MM.1S (cell line): ENCODE results near the gene FAM20C.

ENCODE experiments used
- DNase-seq: peaks from one replicate; pipeline ENCODE4 v3.0.0-alpha.2; 2015
- H2AFZ ChIP-seq: fragments of 300-600 bp; sonication (generic); 2 replicates; pipeline ENCODE4 v1.6.0; 2016; ENCODE audit warnings: antibody characterized with exemption, low read length
- H3F3A ChIP-seq: fragments of 300-600 bp; sonication (generic); 2 replicates; pipeline ENCODE4 v1.6.1; 2016; ENCODE audit warnings: mild to moderate bottlenecking, antibody characterized with exemption, low read length, moderate library complexity, mixed read lengths; ENCODE audit not compliant: insufficient read depth
- H3K27ac ChIP-seq: fragments of 300-600 bp; sonication (generic); 2 replicates; pipeline ENCODE4 v1.5.1; 2016; ENCODE audit warnings: mild to moderate bottlenecking, low read length
- H3K27me3 ChIP-seq: fragments of 300-600 bp; sonication (generic); replicated peaks from 2 replicates; pipeline ENCODE4 v1.6.0; 2016; ENCODE audit warnings: low read length; ENCODE audit not compliant: insufficient read depth
- H3K36me3 ChIP-seq: fragments of 300-600 bp; sonication (generic); replicated peaks from 2 replicates; pipeline ENCODE4 v1.6.1; 2016; ENCODE audit warnings: mild to moderate bottlenecking, low read length, mixed read lengths; ENCODE audit not compliant: insufficient read depth
- H3K4me1 ChIP-seq: fragments of 300-600 bp; sonication (generic); 2 replicates; pipeline ENCODE4 v1.6.1; 2016; ENCODE audit warnings: low read length, mixed read lengths
- H3K4me2 ChIP-seq: fragments of 300-600 bp; sonication (generic); 2 replicates; pipeline ENCODE4 v1.6.0; 2016; ENCODE audit warnings: low read depth, low read length
- H3K4me3 ChIP-seq: fragments of 300-600 bp; sonication (generic); 2 replicates; pipeline ENCODE4 v1.5.1; 2016; ENCODE audit warnings: low read length, mixed read lengths
- H3K79me2 ChIP-seq: fragments of 300-600 bp; sonication (generic); 2 replicates; pipeline ENCODE4 v1.6.1; 2016; ENCODE audit warnings: mixed run types, low read length, mixed read lengths
- H3K9ac ChIP-seq: fragments of 300-600 bp; sonication (generic); 2 replicates; pipeline ENCODE4 v1.6.1; 2016; ENCODE audit warnings: low read length, mixed read lengths
- H3K9me2 ChIP-seq: fragments of 300-600 bp; sonication (generic); replicated peaks from 2 replicates; pipeline ENCODE4 v1.6.1; 2016; ENCODE audit warnings: mild to moderate bottlenecking, low read length, mixed read lengths; ENCODE audit not compliant: insufficient read depth
- H3K9me3 ChIP-seq: fragments of 300-600 bp; sonication (generic); replicated peaks from 2 replicates; pipeline ENCODE4 v1.6.1; 2016; ENCODE audit warnings: mild to moderate bottlenecking, low read length, mixed read lengths; ENCODE audit not compliant: insufficient read depth
- H4K20me1 ChIP-seq: fragments of 300-600 bp; sonication (generic); 2 replicates; pipeline ENCODE4 v1.6.1; 2016; ENCODE audit warnings: mild to moderate bottlenecking, low read length, moderate library complexity, mixed read lengths; ENCODE audit not compliant: insufficient read depth
- EZH2 ChIP-seq: fragments of 300-600 bp; sonication (generic); optimal IDR thresholded peaks from 2 replicates; pipeline ENCODE3; 2017; ENCODE audit warnings: low read depth, mild to moderate bottlenecking, antibody characterized with exemption, low read length, mixed read lengths
- EZH2phosphoT487 ChIP-seq: fragments of 300-600 bp; sonication (generic); IDR thresholded peaks from 2 replicates; pipeline ENCODE4 v1.6.1; 2018; ENCODE audit warnings: antibody characterized with exemption, low read length
- TF ChIP-seq, protein P1 (sequence below): fragments of 300-600 bp; sonication (generic); IDR thresholded peaks from 2 replicates; pipeline ENCODE4 v1.5.1; 2016; ENCODE audit warnings: antibody characterized with exemption, low read length, mixed read lengths

FAM20C gene

DNA sequence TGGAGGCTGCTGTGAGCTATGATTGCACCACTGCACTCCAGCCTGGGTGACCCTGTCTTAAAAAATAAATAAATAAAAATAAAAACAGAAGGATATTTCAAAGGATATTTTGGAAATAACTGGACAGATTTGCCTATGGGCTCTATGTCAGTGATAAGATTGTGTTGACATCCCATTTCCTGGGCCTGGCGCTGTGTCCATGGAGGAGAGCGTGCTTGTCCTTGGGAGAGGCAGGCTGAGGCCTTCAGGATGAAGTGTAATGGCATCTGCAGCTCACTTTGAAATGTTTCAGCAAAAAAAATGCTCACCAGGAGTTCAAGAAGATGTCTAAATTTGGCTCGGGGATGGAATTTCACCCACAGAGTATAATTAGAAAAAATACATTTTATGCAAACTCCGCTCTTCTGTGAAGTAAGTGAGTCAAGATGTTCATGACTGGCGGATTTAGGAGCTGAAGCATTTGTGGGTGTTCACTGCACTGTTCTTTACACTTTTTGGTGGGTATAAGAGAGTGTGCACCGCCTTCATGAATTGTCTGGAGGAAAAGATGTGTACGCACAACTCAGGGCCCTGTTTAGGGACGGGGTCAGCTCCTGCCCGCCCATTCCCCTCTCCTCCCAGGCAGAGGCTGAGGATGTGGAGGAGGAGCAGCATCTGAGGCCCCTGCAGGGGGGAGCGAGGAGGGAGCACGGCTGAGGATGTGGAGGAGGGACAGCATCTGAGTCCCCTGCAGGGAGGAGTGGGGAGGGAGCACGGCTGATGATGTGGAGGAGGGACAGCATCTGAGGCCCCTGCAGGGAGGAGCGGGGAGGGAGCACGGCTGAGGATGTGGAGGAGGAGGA is 79.1 kb downstream of the FAM20C start:
- no peaks in the 10 kb centered on the region for H4K20me1 ChIP-seq
- H3K4me2 ChIP-seq = no peak overlapping the region
- no peaks in the 10 kb centered on the region for H3K27me3 ChIP-seq
- no peaks in the 10 kb centered on the region for H3K4me1 ChIP-seq
- H3K36me3 ChIP-seq = no peaks in the 10 kb centered on the region
- no peaks in the 10 kb centered on the region for H3K9me3 ChIP-seq
- no peak overlapping the region for H2AFZ ChIP-seq
- H3K9ac ChIP-seq = no peak overlapping the region
- H3K9me2 ChIP-seq = no peaks in the 10 kb centered on the region
- H3K79me2 ChIP-seq = no peaks in the 10 kb centered on the region
- no peak overlapping the region for H3K4me3 ChIP-seq
- DNase-seq = no peak
- TF ChIP-seq, protein P1, sequence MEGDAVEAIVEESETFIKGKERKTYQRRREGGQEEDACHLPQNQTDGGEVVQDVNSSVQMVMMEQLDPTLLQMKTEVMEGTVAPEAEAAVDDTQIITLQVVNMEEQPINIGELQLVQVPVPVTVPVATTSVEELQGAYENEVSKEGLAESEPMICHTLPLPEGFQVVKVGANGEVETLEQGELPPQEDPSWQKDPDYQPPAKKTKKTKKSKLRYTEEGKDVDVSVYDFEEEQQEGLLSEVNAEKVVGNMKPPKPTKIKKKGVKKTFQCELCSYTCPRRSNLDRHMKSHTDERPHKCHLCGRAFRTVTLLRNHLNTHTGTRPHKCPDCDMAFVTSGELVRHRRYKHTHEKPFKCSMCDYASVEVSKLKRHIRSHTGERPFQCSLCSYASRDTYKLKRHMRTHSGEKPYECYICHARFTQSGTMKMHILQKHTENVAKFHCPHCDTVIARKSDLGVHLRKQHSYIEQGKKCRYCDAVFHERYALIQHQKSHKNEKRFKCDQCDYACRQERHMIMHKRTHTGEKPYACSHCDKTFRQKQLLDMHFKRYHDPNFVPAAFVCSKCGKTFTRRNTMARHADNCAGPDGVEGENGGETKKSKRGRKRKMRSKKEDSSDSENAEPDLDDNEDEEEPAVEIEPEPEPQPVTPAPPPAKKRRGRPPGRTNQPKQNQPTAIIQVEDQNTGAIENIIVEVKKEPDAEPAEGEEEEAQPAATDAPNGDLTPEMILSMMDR = no peak
- TF ChIP-seq EZH2 (no peak), EZH2phosphoT487 (no peak)
- H3K27ac ChIP-seq = no peak overlapping the region
- H3F3A ChIP-seq = no peaks in the 10 kb centered on the region

DNA sequence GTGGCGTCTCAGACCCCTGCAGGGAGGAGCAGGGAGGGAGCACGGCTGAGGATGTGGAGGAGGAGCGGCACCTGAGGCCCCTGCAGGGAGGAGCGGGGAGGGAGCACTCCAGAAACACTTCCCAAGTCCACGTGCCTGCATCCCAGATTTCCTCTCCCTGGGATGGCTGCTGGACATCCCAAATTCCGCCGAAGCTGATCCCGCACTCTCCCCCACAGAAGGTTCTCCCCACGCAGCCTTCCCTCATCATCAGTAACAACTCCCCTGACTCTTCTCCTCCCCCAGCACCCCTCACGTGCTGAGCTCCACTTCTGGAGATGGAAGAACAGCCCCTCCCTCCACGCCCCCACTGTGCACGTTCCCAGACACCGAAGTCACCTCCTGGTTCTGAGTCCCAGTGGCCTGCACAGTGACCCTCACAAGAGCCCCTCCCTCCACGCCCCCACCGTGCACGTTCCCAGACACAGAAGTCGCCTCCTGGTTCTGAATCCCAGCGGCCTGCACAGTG is 79.8 kb downstream of the FAM20C start:
- Histone ChIP-seq H3K9me3 (no peaks in the 10 kb centered on the region), H3K4me2 (no peak overlapping the region), H3K36me3 (no peaks in the 10 kb centered on the region), H3K27ac (no peak overlapping the region), H3K79me2 (no peaks in the 10 kb centered on the region), H3K9ac (no peak overlapping the region), H4K20me1 (no peaks in the 10 kb centered on the region), H3F3A (no peaks in the 10 kb centered on the region), H3K4me3 (no peak overlapping the region), H3K9me2 (no peaks in the 10 kb centered on the region), H2AFZ (no peak overlapping the region), H3K27me3 (no peaks in the 10 kb centered on the region), H3K4me1 (no peaks in the 10 kb centered on the region)
- TF ChIP-seq EZH2phosphoT487 (no peak), EZH2 (no peak)
- TF ChIP-seq, protein P1 = no peak
- DNase-seq = no peak

DNA sequence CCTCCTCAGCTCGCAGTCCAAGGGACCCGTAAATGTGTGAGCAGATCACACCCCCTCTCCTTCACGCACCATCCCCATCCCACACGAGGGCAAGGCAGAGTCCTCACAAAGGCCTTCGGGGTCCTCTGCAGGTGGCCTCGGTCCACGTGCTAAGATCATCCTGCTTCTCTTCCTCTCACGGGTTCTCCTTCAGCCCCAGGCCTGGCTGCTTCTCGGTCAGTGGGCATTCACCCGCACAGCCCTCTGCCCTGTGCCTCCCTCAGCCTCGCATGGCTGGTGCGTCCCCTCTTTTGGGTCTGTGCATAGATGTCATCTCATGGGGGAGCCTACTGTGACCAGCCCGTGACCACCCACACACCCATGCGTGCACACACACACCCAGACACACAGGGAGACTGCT is 80.3 kb downstream of the FAM20C start:
- Histone ChIP-seq H3K4me2 (no peak overlapping the region), H2AFZ (no peak overlapping the region)

More for the DNA sequence above, 80.3 kb downstream of the FAM20C start:
- no peaks in the 10 kb centered on the region for H3K4me1 ChIP-seq
- TF ChIP-seq EZH2phosphoT487 = no peak
- TF ChIP-seq EZH2 = no peak
- TF ChIP-seq, protein P1 = no peak
- DNase-seq = no peak
- H3K27me3 ChIP-seq = no peaks in the 10 kb centered on the region
- no peaks in the 10 kb centered on the region for H3K9me2 ChIP-seq
- no peak overlapping the region for H3K27ac ChIP-seq
- H3K9ac ChIP-seq = no peak overlapping the region
- no peak overlapping the region for H3K4me3 ChIP-seq
- no peaks in the 10 kb centered on the region for H3K36me3 ChIP-seq
- no peaks in the 10 kb centered on the region for H4K20me1 ChIP-seq
- H3K79me2 ChIP-seq = no peaks in the 10 kb centered on the region
- H3K9me3 ChIP-seq = no peaks in the 10 kb centered on the region
- no peaks in the 10 kb centered on the region for H3F3A ChIP-seq
